NCI-H2107 (cell line): ENCODE data around the gene NEDD4L.

Source experiments
- DNase-seq: peaks from one replicate; lab custom pipeline; 2025; lab: John Stamatoyannopoulos, UW

Gene NEDD4L

GRCh38 chr18:58211510-58211909, 167.5 kb downstream of the NEDD4L start:
- DNase-seq, result no peak

GRCh38 chr18:58212274-58212673, 168.2 kb downstream of the NEDD4L start:
- no peak for DNase-seq

GRCh38 chr18:58213440-58213839, 169.4 kb downstream of the NEDD4L start:
- DNase-seq, result no peak

DNA sequence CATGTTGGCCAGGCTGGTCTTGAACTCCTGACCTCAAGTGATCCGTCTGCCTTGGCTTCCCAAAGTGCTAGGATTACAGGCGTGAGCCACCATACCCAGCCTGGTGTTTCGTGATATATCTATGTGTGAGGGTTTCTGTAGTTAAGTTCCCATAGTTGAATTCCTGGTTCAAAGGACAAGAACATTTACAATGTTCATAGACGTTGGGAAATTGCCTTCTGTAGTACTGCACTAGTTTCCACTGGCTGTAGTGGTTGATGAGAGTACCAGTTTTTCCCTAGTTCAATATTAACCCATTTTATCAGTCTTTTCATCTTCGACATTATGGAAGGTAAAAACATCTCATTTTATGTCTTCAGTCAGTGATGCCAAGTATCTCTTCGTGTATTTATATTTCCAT, 171.0 kb downstream of the NEDD4L start:
- DNase-seq, result no peak

GRCh38 chr18:58216071-58216481, 172.1 kb downstream of the NEDD4L start:
- no peak for DNase-seq

DNA sequence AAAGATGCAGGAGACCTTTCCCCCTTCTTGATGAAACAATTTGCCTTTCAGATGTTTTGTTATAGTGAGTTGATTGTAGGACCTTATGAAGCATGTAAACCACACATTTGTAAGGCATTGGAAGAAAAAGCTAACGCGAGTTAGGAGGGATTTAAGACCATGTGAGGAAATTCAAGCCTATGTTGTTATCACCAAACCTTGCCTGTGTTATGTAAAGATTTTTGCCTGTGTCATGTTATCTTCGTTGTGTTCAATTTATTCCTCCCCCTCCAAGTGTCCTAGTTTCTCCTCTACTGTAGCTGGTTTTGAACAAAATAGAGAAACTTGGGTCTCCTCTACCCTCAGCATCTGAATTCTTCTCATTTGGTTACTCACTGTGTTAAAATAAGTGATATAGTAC, 173.0 kb downstream of the NEDD4L start:
- DNase-seq, result no peak

DNA sequence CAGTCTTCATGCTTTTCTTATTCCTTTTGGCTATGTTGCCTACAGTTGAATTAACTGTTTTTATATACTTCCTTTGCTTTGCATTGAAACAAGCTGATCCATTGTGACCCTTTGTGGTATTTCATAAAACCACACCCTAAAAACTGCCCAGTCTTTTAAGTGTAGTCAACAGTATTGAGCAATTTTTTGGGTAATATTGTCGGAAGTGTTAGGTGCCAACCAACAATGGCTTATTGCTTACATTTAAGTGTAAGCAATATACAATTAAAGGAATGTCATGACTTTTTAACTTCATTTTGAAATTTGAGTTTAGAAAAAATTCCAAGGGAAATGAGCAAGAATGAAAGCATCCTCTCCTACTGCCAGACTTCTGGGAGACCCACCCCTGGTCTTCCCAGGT, 174.1 kb downstream of the NEDD4L start:
- DNase-seq, result no peak

DNA sequence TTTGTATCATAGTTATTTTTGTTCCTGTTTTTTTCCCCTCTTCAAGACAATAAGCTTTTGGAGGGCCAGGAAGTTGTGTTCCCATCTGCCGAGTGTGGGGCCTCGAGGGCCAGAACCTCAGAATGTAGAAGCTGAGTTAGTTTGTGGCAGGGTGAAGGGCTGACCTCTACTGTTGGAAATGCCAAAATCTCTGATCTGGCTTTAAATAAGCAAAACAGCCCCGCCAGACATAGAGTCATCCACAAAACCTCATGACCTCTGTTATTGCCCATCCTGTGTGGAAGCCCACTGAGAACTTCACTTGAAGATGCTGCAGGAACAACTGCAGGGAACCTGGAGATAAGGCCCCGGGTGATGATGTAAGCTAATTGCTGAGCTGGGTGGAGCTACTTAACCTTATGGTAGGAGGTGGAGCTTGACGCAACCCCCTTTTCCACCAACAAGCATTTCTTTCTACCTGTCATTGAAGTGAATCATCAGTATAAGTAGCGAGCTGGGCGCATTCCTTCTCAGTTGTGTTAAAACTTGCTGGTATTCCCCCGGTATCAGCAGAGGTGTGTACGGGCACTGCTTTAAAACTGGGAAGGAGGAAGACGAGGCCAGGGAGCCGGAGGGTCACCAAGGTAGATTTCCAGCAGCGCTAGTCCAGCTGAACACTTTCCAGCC, 177.2 kb downstream of the NEDD4L start:
- DNase-seq, result no peak

DNA sequence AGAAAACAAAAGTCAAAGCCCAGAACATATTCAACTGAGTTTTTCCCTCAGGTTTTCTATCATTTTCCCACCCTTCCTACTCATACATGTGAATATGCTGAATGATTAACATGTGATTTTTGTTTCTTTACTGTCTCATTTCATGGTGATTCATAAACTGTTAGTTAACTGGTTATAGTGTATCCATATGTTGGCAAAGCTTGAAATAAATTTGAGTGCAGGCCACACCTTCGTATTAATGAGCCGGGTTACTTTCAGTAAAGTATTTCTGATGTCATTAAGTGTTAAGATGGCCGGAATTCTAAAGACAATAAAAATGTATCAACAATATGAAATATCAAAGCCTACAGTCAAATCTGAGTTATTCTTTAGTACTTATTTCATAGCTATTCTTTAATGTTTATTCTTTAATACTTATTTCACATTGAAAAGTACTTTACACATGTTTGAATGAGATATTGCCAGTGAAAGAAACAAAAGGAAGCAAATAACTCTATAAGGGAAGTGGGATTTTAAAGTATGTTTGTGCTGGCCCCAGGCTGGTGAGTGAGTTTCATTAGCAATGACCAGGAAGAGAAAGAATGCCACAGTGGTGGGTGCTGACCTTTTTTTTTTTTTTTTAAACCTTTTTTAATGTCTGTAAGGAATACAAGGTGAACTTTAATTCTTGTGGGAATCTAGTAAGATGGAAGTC, 178.6 kb downstream of the NEDD4L start:
- no peak for DNase-seq

GRCh38 chr18:58223717-58224424, 179.8 kb downstream of the NEDD4L start:
- DNase-seq, result no peak

GRCh38 chr18:58224425-58224750, 180.4 kb downstream of the NEDD4L start:
- no peak for DNase-seq

- no peak for DNase-seq
Measured at GRCh38 chr18:58225101-58225500, 181.1 kb downstream of the NEDD4L start.

GRCh38 chr18:58226429-58226828, 182.4 kb downstream of the NEDD4L start:
- DNase-seq, result no peak

DNA sequence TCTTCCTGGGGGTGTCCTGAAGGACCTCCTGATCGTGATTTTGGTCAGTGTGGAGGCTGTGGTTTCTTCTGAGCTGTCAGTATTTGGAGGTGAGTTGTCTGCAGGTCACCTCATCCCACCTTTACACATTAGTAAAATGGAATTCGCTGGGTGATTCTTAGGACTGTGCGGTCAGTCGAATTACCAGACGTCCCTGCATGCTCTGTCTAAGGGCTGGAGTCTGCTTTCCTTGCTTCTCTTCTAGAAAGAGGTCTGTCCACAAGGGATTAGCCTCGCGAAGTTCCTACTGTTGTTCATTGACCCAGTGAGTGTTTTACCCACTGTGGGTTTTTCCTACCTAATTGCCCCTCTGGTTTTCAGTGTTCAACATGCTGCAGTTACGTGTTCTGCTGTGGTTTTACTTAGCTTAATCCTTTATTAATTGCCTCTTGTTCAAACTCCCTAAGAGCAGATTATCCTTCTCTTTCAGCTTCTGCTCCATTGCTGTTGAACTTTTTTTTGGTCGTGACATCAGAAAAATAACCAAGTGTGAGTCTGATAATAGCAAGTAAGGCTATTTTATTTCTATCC, 183.4 kb downstream of the NEDD4L start:
- DNase-seq, result no peak

DNA sequence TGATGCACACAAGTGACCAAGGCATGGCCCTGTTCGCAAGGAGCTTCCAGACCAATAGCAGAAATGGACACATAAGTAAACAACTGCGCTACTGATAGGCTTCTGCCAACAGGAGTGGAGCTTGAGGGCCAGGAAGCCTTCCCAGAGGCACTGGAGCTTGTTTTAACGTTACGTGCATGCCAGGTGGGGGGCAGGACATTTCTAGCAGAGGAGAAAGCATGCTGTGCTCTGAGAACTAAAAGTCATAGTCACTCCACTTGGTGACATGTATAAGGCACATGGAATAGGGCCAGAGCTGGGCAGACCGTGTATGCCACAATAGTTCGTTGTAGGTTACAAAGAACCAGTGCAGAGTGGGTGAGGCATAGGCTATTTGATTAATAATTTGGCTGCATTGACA, 184.2 kb downstream of the NEDD4L start:
- DNase-seq, result no peak

DNA sequence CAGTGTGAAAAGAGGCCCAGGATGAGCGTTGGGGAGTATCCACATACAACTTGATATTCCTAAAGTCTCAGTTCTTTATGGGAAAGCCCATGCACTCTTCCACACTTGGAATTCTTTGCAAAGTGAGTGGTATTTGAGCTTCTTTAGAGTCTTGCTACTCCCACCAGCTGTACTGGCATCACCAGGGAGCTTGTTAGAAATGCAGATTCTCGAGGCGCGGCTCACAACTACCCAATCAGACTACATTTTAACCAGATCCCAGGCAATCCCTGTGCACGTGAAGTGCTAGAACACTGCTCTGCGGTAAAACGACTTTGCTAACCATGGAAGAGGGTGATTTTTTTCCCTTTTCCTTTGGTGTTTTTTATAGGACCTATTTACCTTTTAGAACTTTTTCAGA, 184.7 kb downstream of the NEDD4L start:
- DNase-seq, result no peak

- no peak for DNase-seq
Measured at GRCh38 chr18:58229162-58229561, 185.1 kb downstream of the NEDD4L start.

- no peak for DNase-seq
Measured at GRCh38 chr18:58230438-58231179, 186.6 kb downstream of the NEDD4L start.

DNA sequence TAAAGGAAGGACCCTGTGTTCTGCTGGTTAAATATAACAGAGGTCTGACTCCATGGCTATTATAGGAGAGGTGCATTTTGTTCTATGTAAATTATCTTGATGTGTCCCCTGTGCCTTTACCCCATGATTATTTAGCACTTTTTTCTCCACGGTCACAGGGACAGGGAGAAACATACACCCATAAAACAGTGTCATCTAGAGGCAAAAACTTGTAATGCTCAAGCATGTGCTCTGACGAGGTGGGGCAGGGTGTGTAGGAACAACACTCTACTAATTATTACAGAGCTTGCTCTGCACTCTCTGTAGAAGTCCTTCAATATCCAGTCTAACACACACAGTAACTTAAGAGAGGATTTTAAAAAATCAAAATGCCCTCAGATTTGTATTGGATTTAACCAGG, 187.9 kb downstream of the NEDD4L start:
- DNase-seq, result no peak

DNA sequence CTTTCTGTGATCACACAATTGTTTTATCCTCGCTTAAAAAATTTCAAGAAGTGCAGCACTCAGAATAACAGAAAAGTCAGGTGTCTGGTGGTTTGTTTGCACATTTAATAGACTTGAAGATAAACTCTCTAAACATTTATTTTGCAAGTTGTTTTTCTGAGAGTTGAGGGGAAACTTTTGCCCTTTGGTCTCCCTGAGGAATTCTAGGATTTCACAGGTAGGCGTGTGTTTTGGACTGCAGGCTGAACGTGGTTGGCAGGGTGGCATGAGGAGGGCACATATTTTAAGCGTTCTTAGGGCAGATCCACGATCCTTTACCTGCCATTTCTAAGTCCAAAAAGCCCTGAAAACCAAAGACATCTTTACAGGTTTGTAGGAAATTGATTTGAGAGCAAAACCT, 188.6 kb downstream of the NEDD4L start:
- no peak for DNase-seq

DNA sequence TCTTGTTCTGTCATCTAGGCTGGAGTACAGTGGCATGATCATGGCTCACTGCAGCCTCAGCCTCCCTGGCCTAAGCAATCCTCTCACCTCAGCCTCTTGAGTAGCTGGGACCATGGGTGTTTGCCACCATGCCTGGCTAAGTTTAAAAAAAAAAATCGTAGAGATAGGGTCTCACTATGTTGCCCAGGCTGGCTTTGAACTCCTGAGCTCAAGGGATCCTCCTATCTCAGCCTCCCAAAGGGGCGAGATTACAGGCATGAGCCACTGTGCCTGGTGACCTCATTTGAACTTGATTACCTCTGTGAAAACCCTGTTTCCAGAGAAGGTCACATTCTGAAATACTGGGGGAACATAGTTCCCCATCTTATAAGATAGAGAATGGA, 190.3 kb downstream of the NEDD4L start:
- DNase-seq, result no peak

DNA sequence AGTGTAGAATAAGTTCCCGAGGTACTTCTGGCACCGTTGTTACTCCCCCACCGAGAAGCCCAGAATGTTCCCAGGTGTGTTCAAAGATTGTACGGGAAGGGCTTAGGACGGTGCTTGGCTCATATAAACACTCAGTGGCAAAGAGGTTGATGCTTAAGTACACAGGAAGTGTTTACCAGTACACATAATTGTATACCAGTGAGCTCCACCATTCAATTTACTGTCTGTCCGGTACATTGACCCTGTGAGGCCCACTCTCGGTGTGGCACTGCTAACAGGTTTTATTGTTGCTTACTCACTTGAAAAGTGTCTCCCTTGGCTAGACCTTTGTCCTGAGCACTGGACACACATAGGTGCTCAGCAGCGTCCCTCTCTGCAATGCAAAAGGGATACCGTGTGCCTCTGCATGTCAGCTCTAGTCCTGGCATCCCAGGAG, 191.0 kb downstream of the NEDD4L start:
- no peak for DNase-seq
